Gastrocnemius medialis (tissue), 4 donors: ENCODE results near the gene SLC9A5.

Experiments
- CTCF ChIP-seq, 5 experiments: fragments of 450-650 bp in 3 of 5; fragments of 200-600 bp in 2 of 5; sonication (generic) in 2 of 5; IDR thresholded peaks in 4 of 5; conservative IDR thresholded peaks in 1 of 5; 1 replicate in 4 of 5; 2 replicates in 1 of 5; pipeline ENCODE4 v1.5.1; 2016 to 2019; ENCODE audit warnings: antibody characterized with exemption in 5 of 5, mild to moderate bottlenecking in 3 of 5, moderate library complexity in 3 of 5
- POLR2A ChIP-seq, 2 donors: fragments of 450-650 bp; IDR thresholded peaks; one replicate each; pipeline ENCODE4 v1.6.1; 2017; ENCODE audit warnings: antibody characterized with exemption in 2 of 2, mild to moderate bottlenecking in 2 of 2, moderate library complexity in 2 of 2

GRCh38 chr16:67263201-67263600 is 14.4 kb downstream of the SLC9A5 start:
- TF ChIP-seq CTCF (IDR thresholded peaks at IDR 0.05 in 4 of 5, conservative IDR thresholded peaks at IDR 0.05 in 1 of 5): no peak
- no peak for TF ChIP-seq POLR2A (IDR thresholded peaks at IDR 0.05)
